GM23338 (cell line): ENCODE results near the gene MYO1A. TPM values are rescaled to one million over a fixed set of nuclear protein-coding genes. Genes with fewer than 3 reads are reported as not detected.

Source experiments
- ATAC-seq: fragments of 200-7000 bp; cut with Tn5 transposase; 3 replicates; pipeline ENCODE4 v1.9.1; 2020
- DNase-seq: peaks from one replicate; pipeline ENCODE4 v3.0.0-alpha.2; 2015; ENCODE audit warnings: low spot score
- H2AFZ ChIP-seq: fragments of 200-600 bp; sonication (generic); 2 replicates; pipeline ENCODE4 v1.8.0; 2016; ENCODE audit warnings: antibody characterized with exemption, mild to moderate bottlenecking, moderate library complexity
- H3F3A ChIP-seq: fragments of 200-600 bp; sonication (generic); replicated peaks from 2 replicates; pipeline ENCODE4 v1.8.0; 2017; ENCODE audit warnings: antibody characterized with exemption, mixed run types, low read depth
- H3K27ac ChIP-seq: fragments of 200-600 bp; sonication (generic); 2 replicates; pipeline ENCODE4 v1.6.1; 2016; ENCODE audit warnings: low read depth
- H3K27me3 ChIP-seq: fragments of 200-600 bp; sonication (generic); 2 replicates; pipeline ENCODE4 v1.8.0; 2016; ENCODE audit warnings: mild to moderate bottlenecking, mixed run types, moderate library complexity; ENCODE audit not compliant: insufficient read depth
- H3K36me3 ChIP-seq: fragments of 200-600 bp; sonication (generic); 2 replicates; pipeline ENCODE4 v1.8.0; 2016; ENCODE audit warnings: mild to moderate bottlenecking; ENCODE audit not compliant: insufficient read depth
- H3K4me1 ChIP-seq: fragments of 200-600 bp; sonication (generic); 2 replicates; pipeline ENCODE4 v1.8.0; 2016; ENCODE audit warnings: mild to moderate bottlenecking, moderate library complexity; ENCODE audit not compliant: insufficient read depth
- H3K4me2 ChIP-seq: fragments of 200-600 bp; sonication (generic); 2 replicates; pipeline ENCODE4 v1.7.1; 2017; ENCODE audit warnings: mixed run types
- H3K4me3 ChIP-seq: fragments of 200-600 bp; sonication (generic); 2 replicates; pipeline ENCODE4 v1.6.1; 2016; ENCODE audit warnings: mixed run types
- H3K79me2 ChIP-seq: fragments of 200-600 bp; sonication (generic); replicated peaks from 2 replicates; pipeline ENCODE4 v1.8.0; 2017; ENCODE audit warnings: mild to moderate bottlenecking; ENCODE audit not compliant: insufficient read depth
- H3K9me2 ChIP-seq: fragments of 200-600 bp; sonication (generic); 2 replicates; pipeline ENCODE4 v1.8.0; 2017; ENCODE audit not compliant: insufficient read depth
- H4K20me1 ChIP-seq: fragments of 200-600 bp; sonication (generic); replicated peaks from 2 replicates; pipeline ENCODE4 v1.8.0; 2017; ENCODE audit warnings: mild to moderate bottlenecking; ENCODE audit not compliant: insufficient read depth
- H3K27ac Mint-ChIP-seq: 2 replicates; pipeline ENCODE4 v1.8.0; 2020; ENCODE audit warnings: inconsistent platforms, mild to moderate bottlenecking, moderate library complexity, mixed read lengths
- H3K27me3 Mint-ChIP-seq: 3 replicates; pipeline ENCODE4 v1.8.0; 2022; ENCODE audit warnings: low read depth, mild to moderate bottlenecking, moderate library complexity, mixed read lengths, inconsistent platforms; ENCODE audit not compliant: insufficient read depth, poor library complexity
- H3K36me3 Mint-ChIP-seq: 3 replicates; pipeline ENCODE4 v1.8.0; 2021; ENCODE audit warnings: low read depth, mild to moderate bottlenecking, inconsistent platforms, moderate library complexity, mixed read lengths
- H3K4me1 Mint-ChIP-seq: 3 replicates; pipeline ENCODE4 v1.8.0; 2020; ENCODE audit warnings: mild to moderate bottlenecking, inconsistent platforms, mixed read lengths
- H3K4me3 Mint-ChIP-seq: 3 replicates; pipeline ENCODE4 v1.8.0; 2021; ENCODE audit warnings: moderate library complexity, mild to moderate bottlenecking, inconsistent platforms, mixed read lengths
- H3K9me3 Mint-ChIP-seq: 3 replicates; pipeline ENCODE4 v1.8.0; 2020; ENCODE audit warnings: moderate library complexity, mild to moderate bottlenecking, inconsistent platforms, mixed read lengths
- CREB1 ChIP-seq: fragments of 250-450 bp; sonication (Bioruptor Pico); IDR thresholded peaks from 2 replicates; pipeline ENCODE4 v1.5.0; 2020; ENCODE audit warnings: low read depth, mild to moderate bottlenecking, moderate library complexity
- EZH2 ChIP-seq: fragments of 200-600 bp; sonication (generic); IDR thresholded peaks from one replicate; pipeline ENCODE4 v1.8.0; 2017; ENCODE audit warnings: antibody characterized with exemption, mild to moderate bottlenecking, low read depth; ENCODE audit not compliant: unreplicated experiment
- EZH2phosphoT487 ChIP-seq: fragments of 200-600 bp; sonication (generic); IDR thresholded peaks from one replicate; pipeline ENCODE4 v1.8.1; 2018; ENCODE audit warnings: antibody characterized with exemption; ENCODE audit not compliant: unreplicated experiment
- JUNB ChIP-seq: IDR thresholded peaks from one replicate; pipeline ENCODE4 v1.6.1; 2016; ENCODE audit warnings: antibody characterized with exemption; ENCODE audit not compliant: unreplicated experiment
- NANOG ChIP-seq: IDR thresholded peaks from 2 replicates; pipeline ENCODE4 v1.6.1; 2016; ENCODE audit warnings: antibody characterized with exemption, borderline replicate concordance
- POLR2AphosphoS5 ChIP-seq: IDR thresholded peaks from 2 replicates; pipeline ENCODE4 v1.6.1; 2016; ENCODE audit warnings: antibody characterized with exemption, low read depth
- REST ChIP-seq: IDR thresholded peaks from one replicate; pipeline ENCODE4 v1.6.1; 2018; ENCODE audit warnings: antibody characterized with exemption; ENCODE audit not compliant: unreplicated experiment
- STAT1 ChIP-seq: IDR thresholded peaks from one replicate; pipeline ENCODE4 v1.6.1; 2016; ENCODE audit warnings: antibody characterized with exemption; ENCODE audit not compliant: unreplicated experiment
- ZNF114 ChIP-seq: fragments of 250-450 bp; sonication (Bioruptor Pico); IDR thresholded peaks from 2 replicates; pipeline ENCODE4 v1.5.0; 2020; ENCODE audit warnings: mild to moderate bottlenecking, moderate library complexity
- ZNF331 ChIP-seq: fragments of 250-450 bp; sonication (Bioruptor Pico); IDR thresholded peaks from 2 replicates; pipeline ENCODE4 v1.5.0; 2020; ENCODE audit warnings: low read depth, mild to moderate bottlenecking, moderate library complexity
- ZNF462 ChIP-seq: fragments of 250-450 bp; sonication (Bioruptor Pico); IDR thresholded peaks from 2 replicates; pipeline ENCODE4 v1.5.0; 2020; ENCODE audit warnings: mild to moderate bottlenecking, moderate library complexity
- polyA plus RNA-seq: library from polyadenylated mRNA; unstranded; fragments of >200 nt; fragmentation: Nextera tagmentation; extraction: Ambion mirVana; gene quantifications from 2 replicates; pipeline ENCODE4 v1.2.1, GENCODE V29; 2016
- total RNA-seq: library from RNA; depleted of rRNA; stranded (reverse); fragments of >200 nt; shearing (Covaris generic); gene quantifications from 2 replicates; pipeline ENCODE4 v1.2.3, GENCODE V29; 2014
- TF ChIP-seq, protein P1 (sequence below): IDR thresholded peaks from 2 replicates; pipeline ENCODE4 v1.6.1; 2016; ENCODE audit warnings: antibody characterized with exemption
- TF ChIP-seq, protein P2 (sequence below), 2 experiments: fragments of 200-600 bp in 1 of 2; sonication (generic) in 1 of 2; conservative IDR thresholded peaks; 2 replicates each; pipeline versions ENCODE4 v1.5.1 to v1.6.1; 2016 to 2017; ENCODE audit warnings: antibody characterized with exemption in 2 of 2, low read depth in 2 of 2, mild to moderate bottlenecking in 2 of 2, moderate library complexity in 1 of 2

Gene MYO1A
- total and polyA plus RNA-seq, 2 experiments from 2014 or later, result not detected

GRCh38 chr12:57090490-57090889 is 40.6 kb upstream of the MYO1A start:
- H3K9me2 ChIP-seq, result no peaks in the 10 kb centered on the region
- no peak for ATAC-seq
- H3K36me3 ChIP-seq, result no peaks in the 10 kb centered on the region
- H2AFZ ChIP-seq, result no peak overlapping the region
- no peaks in the 10 kb centered on the region; the same call in 1 of the 2 replicates for H4K20me1 ChIP-seq
- peaks cover 19% of the 10 kb centered on the region for H3F3A ChIP-seq
- H3K79me2 ChIP-seq, result peaks cover 8% of the 10 kb centered on the region; the same call in 1 of the 2 replicates
- peak overlapping the region; percentile 93 for H3K4me3 Mint-ChIP-seq
- peaks cover 44% of the 10 kb centered on the region for H3K36me3 Mint-ChIP-seq
- no peak overlapping the region for H3K27ac ChIP-seq
- peak overlapping the region; percentile 88 for H3K4me3 ChIP-seq
- peaks cover 37% of the 10 kb centered on the region for H3K27me3 Mint-ChIP-seq
- H3K27ac Mint-ChIP-seq, result no peak overlapping the region
- H3K9me3 Mint-ChIP-seq, result no peaks in the 10 kb centered on the region
- peaks cover 56% of the 10 kb centered on the region for H3K4me1 Mint-ChIP-seq
- no peak for DNase-seq
- H3K4me2 ChIP-seq, result 0 out of 2 replicates have a peak overlapping the region, but pooled peaks have one; percentile 96
- no peaks in the 10 kb centered on the region for H3K27me3 ChIP-seq
- TF ChIP-seq, protein P1, sequence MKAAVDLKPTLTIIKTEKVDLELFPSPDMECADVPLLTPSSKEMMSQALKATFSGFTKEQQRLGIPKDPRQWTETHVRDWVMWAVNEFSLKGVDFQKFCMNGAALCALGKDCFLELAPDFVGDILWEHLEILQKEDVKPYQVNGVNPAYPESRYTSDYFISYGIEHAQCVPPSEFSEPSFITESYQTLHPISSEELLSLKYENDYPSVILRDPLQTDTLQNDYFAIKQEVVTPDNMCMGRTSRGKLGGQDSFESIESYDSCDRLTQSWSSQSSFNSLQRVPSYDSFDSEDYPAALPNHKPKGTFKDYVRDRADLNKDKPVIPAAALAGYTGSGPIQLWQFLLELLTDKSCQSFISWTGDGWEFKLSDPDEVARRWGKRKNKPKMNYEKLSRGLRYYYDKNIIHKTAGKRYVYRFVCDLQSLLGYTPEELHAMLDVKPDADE, result no peak
- TF ChIP-seq, protein P2, sequence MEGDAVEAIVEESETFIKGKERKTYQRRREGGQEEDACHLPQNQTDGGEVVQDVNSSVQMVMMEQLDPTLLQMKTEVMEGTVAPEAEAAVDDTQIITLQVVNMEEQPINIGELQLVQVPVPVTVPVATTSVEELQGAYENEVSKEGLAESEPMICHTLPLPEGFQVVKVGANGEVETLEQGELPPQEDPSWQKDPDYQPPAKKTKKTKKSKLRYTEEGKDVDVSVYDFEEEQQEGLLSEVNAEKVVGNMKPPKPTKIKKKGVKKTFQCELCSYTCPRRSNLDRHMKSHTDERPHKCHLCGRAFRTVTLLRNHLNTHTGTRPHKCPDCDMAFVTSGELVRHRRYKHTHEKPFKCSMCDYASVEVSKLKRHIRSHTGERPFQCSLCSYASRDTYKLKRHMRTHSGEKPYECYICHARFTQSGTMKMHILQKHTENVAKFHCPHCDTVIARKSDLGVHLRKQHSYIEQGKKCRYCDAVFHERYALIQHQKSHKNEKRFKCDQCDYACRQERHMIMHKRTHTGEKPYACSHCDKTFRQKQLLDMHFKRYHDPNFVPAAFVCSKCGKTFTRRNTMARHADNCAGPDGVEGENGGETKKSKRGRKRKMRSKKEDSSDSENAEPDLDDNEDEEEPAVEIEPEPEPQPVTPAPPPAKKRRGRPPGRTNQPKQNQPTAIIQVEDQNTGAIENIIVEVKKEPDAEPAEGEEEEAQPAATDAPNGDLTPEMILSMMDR (conservative IDR thresholded peaks at IDR 0.05; ENCODE audit: low read depth in 2 of 2), result no peak
- TF ChIP-seq EZH2phosphoT487, result no peak
- no peak for TF ChIP-seq ZNF331 (CRISPR knock-in tag)
- no peak for TF ChIP-seq REST
- TF ChIP-seq ZNF462 (CRISPR knock-in tag), result no peak
- no peak for TF ChIP-seq JUNB
- no peak for TF ChIP-seq NANOG
- TF ChIP-seq ZNF114 (CRISPR knock-in tag), result no peak
- no peak for TF ChIP-seq EZH2
- TF ChIP-seq CREB1 (CRISPR knock-in tag), result no peak
- no peak for TF ChIP-seq POLR2AphosphoS5
- no peak for TF ChIP-seq STAT1
- H3K4me1 ChIP-seq, result peaks cover 31% of the 10 kb centered on the region
